GM19025 (cell line): ENCODE data around the gene REEP1.
A peak's percentile ranks its signal among the peaks of the same experiment; 100 is the strongest.
"Not testable (repeated sequence)": the region's sequence is repeated elsewhere in the genome, so short reads cannot be mapped to it uniquely, and the experiment has no call there.

Source experiments
- ATAC-seq: cut with Tn5 transposase; IDR thresholded peaks from one replicate; pipeline ENCODE4 v1.9.1; 2021; ENCODE audit warnings: mild to moderate bottlenecking, low read depth, moderate library complexity; ENCODE audit not compliant: unreplicated experiment

REEP1 gene

GRCh38 chr2:86249579-86250391 lies 87.6 kb downstream of the REEP1 start:
- ATAC-seq, result peak; percentile 78

- ATAC-seq, result no peak
These were observed 88.2 kb downstream of the REEP1 start for GRCh38 chr2:86249176-86249575.

GRCh38 chr2:86245222-86245621 lies 92.2 kb downstream of the REEP1 start:
- not testable (repeated sequence) for ATAC-seq

- ATAC-seq, result not testable (repeated sequence)
These were observed 92.6 kb downstream of the REEP1 start for GRCh38 chr2:86244781-86245180.

- ATAC-seq, result no peak
These were observed 93.3 kb downstream of the REEP1 start for GRCh38 chr2:86243950-86244733.

- no peak for ATAC-seq
These were observed 94.2 kb downstream of the REEP1 start for GRCh38 chr2:86243272-86243671.

- no peak for ATAC-seq
These were observed 95.8 kb downstream of the REEP1 start for GRCh38 chr2:86241611-86242010.

- ATAC-seq, result no peak
These were observed 97.2 kb downstream of the REEP1 start for GRCh38 chr2:86240251-86240650.

- no peak for ATAC-seq
These were observed 97.7 kb downstream of the REEP1 start for GRCh38 chr2:86239745-86240144.

GRCh38 chr2:86239326-86239725 lies 98.1 kb downstream of the REEP1 start:
- ATAC-seq, result no peak

- peak; percentile 88 for ATAC-seq
These were observed 99.1 kb downstream of the REEP1 start for GRCh38 chr2:86238354-86238753.

- ATAC-seq, result no peak
These were observed 100.3 kb downstream of the REEP1 start for GRCh38 chr2:86237172-86237571.

- ATAC-seq, result no peak
These were observed 102.0 kb downstream of the REEP1 start for GRCh38 chr2:86235196-86235980.

GRCh38 chr2:86234563-86235131 lies 102.8 kb downstream of the REEP1 start:
- no peak for ATAC-seq

GRCh38 chr2:86233436-86233835 lies 104.0 kb downstream of the REEP1 start:
- no peak for ATAC-seq

GRCh38 chr2:86232910-86233309 lies 104.5 kb downstream of the REEP1 start:
- ATAC-seq, result no peak

- ATAC-seq, result no peak
These were observed 105.0 kb downstream of the REEP1 start for GRCh38 chr2:86232373-86232784.

- ATAC-seq, result no peak
These were observed 105.6 kb downstream of the REEP1 start for GRCh38 chr2:86231680-86232372.

- ATAC-seq, result no peak
These were observed 106.5 kb downstream of the REEP1 start for GRCh38 chr2:86230961-86231360.

GRCh38 chr2:86229221-86229620 lies 108.2 kb downstream of the REEP1 start:
- ATAC-seq, result no peak
